Medulla oblongata (tissue), 1 donor: ENCODE data around the gene RBM20.

Experiments
- DNase-seq: peaks from one replicate; pipeline ENCODE4 v3.0.0-alpha.2; 2015; ENCODE audit errors: extremely low spot score

The RBM20 gene

DNA sequence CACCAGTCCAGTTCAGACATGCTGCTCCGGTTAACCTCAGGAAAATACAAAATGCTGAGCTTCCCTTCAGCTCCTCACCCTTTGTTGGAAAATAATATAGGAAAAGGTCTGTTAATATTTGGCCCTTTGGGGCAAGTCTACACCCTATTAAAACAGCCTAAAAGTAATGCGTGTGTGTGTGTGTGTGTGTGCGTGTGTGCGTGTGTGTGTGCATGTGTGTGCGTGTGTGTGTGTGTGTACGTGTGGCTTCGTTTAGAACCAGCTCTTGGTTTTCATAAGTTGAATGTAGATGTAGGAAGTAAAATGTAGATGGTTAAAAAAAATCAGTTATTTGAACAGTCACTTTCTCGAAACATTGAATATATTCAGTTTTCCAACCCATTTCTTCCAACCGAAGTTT is 166.5 kb downstream of the RBM20 start:
- no peak for DNase-seq

DNA sequence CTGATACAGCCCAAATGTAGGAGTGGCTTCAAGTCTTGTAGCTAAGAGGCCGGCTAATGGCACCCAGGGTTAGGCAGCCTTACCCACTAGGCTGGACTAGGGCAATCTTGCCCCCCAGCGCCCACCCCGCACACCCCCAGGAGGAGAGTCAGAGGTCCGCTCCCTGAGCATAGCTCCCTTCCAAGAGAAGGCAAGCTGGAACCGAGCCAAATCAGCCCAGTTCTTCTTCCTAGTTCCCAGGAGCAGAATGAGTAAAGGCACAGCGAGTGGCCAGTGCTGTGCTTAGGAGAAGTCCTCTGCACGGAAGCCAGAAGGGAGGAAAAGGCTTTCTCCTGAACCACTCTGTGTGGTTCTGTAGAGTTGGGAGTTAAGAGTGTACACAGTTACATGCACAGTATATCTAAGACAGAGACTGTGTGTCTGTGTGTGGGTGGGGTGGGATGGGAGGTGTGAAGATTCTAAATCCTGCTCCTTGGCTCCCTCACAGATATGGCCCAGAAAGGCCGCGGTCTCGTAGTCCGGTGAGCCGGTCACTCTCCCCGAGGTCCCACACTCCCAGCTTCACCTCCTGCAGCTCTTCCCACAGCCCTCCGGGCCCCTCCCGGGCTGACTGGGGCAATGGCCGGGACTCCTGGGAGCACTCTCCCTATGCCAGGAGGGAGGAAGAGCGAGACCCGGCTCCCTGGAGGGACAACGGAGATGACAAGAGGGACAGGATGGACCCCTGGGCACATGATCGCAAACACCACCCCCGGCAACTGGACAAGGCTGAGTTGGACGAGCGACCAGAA is 167.8 kb downstream of the RBM20 start:
- DNase-seq = no peak

DNA sequence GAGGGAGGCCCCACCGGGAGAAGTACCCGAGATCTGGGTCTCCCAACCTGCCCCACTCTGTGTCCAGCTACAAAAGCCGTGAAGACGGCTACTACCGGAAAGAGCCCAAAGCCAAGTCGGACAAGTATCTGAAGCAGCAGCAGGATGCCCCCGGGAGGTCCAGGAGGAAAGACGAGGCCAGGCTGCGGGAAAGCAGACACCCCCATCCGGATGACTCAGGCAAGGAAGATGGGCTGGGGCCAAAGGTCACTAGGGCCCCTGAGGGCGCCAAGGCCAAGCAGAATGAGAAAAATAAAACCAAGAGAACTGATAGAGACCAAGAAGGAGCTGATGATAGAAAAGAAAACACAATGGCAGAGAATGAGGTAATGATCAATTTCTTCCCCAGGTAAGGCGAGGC is 168.4 kb downstream of the RBM20 start:
- DNase-seq = no peak

DNA sequence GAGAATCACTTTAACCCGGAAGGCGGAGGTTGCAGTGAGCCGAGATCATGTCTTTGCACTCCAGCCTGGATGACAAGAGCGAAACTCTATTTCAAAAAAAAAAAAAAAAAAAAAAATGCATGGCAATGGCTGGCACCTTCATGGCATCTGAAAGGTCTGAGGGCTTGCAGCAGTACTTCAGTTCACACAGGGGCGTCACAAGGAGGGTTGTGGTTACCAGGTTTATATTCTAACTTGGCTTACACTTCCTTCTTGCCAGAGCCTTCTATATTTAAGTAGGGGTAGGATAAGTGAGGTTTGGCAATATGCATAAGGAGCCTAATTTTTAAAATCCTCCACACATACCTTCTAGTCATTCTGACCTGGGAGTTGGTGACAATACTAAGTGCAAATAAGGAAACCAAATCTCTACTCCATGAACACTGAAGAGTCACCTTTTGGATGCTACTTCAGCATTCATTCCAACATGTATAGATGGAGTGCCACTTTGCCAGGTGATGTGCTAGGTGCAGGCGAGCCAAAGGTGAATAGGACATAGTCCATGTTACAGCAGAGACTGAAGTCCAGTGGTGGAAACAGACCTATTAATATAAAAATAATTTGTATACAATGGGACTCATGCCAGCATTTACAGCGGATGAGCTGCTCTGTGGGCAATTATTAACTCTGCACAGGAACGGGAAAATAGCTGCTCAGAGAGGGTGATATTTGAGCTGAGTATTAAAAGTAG is 169.8 kb downstream of the RBM20 start:
- no peak for DNase-seq

DNA sequence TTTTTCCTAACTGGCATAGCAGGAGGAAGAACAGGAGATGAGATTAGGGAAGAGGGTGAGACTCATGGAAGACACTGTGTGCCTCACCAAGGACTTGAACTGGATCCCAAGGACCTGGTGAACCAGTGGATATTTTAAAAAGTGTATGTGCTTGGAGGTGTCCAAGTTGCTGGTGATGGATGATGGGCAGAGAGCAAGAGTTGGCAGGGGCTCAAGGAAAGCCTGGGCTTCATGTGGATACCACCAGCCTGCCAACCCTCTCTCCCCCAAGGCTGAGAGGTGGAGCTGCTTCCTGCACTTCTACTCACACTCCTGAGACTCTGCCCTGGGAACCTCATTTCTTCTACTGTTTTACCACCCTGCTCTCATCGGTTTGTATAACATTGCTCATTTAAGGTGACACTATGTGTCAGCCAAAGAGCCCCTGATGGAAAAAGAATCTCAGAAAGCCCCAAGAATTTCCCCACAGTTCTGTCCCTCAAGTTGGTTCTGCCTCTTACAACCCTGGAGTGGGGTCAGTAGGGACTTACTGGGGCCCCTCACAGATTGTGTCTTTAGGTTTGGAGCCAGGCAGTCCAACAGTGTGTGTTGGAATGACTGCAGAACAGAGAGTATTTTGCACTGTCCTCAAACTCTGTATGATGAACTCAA is 171.3 kb downstream of the RBM20 start:
- no peak for DNase-seq

DNA sequence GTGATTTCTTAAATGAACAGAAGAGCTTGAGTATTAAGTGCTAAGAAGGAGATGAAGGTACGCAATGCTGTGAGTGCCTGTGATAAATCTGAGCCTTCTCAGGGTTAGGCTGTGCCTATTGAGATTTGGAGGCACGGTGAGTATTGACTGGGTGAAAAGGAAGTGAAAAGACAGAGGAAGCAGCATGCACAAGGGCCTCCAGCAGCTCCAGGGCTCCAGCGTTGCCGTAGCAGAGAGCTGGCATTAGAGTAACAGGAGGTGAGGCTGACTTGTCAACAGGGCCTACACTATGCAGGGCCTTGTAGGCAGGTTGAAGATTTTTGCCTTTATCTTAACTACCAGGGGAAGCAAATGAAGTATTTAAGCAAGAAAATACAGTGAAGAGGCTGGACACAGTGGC is 173.5 kb downstream of the RBM20 start:
- no peak for DNase-seq

DNA sequence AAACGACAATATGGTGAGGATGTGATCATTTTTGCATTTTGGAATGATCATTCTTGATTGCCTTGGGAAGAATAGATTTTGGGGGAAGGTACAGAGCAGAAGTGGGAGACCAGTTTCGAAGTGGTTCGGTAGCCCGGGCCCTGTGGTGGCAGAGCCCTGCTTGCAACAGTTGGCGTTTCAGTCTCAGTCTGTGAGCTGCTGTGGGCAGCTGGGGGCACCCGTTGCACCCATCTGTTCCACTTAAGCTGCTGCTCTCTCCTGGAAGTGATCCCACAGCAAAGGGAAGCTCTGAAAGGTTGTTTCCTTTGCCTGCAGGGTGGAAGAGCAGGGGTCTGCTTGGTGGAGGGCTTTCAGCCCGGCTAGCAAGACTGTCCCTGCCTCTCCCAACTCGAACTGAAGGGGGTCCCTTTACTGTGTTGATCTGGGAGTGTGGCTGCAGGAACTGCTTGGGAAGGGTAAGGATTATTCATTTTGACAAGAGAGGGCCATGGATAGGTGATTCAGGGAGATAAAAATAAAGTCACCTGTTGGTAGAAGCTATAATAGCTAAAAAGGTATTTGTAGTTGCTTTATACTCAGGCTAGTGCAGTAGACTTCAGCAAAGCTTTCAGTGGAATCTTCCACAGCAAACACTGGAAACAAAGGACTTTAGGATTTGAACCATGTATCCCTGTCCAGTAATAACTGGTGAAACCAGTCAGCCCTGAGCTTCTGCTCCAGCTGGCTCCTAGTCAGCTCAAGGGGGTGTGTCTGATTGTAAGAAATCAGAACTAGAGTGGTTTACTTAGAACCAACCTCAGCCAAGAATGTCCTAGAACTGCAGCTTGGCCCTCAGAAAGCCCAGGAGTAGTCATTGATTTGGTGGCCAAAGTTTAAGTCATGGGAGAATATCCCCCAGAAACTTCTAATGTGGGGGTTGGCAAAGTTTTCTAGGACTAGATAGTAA is 174.4 kb downstream of the RBM20 start:
- DNase-seq = no peak

DNA sequence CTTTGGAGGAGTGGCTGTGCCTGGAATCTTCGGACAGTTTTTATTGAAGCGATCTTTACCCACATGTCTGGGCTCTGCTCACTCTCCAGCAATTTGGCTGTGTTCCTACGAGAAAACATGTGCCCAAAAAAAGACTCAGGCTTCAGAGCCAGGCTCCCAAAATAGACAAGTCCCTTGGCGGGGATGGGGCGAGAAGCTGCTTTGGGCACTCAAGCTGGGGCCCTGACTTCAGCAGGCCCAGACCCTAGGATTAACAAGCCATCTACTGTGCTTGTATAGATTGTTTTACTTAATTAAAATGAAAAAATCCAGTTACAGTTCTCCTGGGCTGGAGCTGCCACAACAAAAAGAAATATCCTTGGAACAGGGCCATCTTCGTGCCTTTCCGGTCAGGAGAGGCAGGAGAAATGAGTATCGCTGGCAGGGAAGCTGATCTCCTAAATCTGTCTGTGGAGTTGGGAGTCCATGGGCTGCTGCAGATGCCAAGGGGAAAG is 176.2 kb downstream of the RBM20 start:
- peak; percentile 87 for DNase-seq

DNA sequence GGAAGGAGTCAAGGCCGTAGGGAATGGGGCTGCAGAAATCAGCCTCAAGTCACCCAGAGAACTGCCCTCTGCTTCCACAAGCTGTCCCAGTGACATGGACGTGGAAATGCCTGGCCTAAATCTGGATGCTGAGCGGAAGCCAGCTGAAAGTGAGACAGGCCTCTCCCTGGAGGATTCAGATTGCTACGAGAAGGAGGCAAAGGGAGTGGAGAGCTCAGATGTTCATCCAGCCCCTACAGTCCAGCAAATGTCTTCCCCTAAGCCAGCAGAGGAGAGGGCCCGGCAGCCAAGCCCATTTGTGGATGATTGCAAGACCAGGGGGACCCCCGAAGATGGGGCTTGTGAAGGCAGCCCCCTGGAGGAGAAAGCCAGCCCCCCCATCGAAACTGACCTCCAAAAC is 177.4 kb downstream of the RBM20 start:
- DNase-seq = no peak

DNA sequence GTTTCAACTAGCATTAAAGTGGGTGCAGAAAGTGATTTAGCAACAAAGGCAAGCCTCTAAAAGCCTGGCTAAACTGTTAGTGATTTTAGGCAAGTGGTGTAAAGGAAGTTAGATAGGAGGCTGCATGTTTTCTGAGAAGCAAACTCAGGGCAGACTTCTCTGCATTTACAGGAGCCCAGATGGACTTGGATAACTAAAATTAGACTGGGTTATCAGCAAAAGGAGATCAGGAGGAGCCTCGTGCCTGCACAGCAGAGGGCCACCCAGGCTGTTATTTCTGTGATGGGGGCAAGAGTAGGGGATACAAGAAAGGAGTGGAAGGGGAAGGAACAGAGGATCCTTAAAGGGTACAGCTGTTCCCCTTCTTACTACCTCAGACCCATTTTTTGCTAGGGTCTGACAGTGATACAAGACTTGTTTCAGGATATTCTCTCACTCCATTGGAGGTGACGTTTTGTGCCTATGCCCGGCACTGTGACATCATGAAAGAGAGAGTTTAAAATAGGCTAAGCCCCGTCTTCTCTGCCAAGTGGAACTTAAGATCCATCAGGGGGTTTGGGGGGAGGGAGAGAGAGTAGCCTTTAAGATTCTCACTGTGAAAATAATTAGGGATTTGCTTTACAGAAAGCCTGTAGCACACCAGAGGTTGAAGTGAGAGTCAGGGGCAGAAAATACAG is 178.0 kb downstream of the RBM20 start:
- no peak for DNase-seq

DNA sequence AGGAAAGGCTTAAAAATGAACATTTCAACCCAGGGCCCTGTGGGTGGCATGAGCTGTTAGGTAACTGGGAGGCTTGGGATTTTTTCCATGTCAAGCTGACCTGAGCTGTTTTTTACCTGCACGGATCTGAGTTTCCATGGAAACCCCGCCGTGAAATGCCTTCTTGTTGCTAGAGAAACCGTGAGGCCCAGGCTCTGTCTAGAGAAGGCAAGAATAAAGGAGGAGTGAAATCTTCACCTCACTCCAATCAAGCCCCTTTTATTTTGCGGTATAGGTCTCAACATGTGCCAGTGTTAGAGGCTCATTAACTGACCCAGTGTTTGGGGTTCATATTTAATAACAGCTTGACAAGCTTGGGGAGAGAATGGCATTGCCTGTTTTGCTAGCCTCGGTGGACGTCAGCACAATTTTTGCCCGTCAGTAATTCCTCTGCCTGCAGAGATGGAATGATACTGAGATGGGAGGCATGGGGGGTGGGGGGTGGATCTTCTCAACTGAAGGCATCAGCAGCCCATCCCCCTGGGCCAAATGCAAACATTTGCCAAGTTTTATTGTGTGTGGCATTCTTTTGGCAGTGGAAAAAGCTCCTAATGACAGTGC is 178.7 kb downstream of the RBM20 start:
- DNase-seq = no peak

DNA sequence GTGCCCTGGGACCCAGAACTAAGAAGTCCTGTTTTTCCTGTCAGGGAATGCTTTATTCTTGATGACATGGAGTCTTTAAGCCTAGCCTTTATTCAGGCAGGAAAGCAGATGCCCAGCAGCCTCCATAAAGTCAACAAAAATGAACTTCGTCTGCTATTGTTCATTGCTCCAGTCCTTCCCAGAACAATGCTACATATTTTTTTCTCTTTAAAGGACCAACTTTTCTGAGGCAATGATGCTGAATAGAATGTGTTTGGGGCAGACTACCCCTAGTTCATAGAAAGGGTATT is 180.0 kb downstream of the RBM20 start:
- no peak for DNase-seq

DNA sequence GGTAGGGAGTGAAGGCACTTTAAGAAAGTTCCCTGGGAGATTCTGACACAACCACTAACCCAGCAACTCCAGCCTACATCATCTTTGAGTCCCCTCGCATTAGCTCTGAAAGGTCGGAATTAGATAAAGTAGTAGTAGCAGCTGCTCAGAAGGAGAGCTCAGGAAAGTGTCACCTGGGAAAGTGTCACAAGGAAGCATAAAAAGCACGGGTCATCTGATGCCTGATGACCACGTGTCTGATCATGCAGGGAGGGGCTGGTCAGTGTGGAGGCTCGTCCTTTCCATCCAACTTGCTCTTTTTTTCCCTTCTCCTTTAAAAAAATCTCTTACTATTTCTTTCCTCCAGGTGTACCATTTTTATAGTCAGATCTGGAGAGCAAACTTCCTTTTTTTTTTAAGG is 180.5 kb downstream of the RBM20 start:
- no peak for DNase-seq

DNA sequence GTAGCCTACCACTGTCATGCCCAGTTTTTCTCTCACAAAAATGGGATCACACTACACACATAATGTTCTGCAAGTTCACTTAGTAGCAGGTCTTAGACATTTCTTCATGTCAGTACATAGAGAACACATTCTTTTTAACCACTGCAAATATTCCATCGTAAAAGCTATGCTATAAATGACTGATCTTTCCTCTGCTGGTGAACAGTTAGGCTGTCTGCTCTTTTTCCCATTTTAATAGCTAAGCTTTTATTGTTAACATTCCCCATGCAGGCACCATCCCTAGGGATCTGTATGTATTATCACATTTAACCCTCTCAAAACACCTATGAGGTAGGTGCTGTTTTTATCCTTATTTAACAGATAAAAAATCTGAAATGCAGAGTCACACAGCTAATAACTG is 181.4 kb downstream of the RBM20 start:
- DNase-seq = no peak

DNA sequence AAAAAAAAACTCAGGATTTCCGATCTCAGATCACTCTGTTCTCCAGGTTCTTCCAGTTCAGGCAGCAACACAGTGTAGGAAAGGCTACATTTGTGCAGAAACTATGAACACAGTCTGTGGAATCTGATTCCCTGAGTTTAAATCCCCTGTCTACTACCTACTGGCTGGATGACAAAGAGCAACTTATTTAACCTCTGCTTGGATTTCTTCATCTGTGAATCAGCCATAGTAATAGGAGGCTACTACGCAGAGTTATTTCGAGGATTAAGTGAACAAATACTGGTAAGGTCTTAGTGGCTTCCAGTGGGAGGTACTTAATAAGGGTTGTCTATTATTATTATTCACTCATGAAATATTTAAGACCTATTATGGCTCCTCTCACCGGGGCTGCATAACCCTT is 183.3 kb downstream of the RBM20 start:
- no peak for DNase-seq

DNA sequence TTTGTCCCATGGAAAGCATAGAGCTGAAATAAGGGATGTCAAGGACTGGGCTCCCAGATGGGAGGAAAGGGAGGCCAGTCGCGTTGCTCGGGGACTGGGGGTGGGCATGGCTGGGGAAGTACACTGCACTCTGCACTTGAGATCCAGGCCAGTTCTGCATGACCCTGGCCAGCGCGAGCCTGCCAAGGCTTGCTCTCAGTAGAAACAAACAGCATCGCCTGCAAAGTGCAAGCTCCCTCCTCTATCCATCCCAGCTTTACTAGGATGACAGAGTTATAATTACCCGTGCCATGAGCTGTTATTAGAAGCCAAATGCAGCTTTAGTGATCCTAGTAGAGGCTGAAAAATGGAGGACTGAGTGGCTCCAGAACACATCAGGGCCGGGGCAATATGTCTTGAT is 183.7 kb downstream of the RBM20 start:
- DNase-seq = no peak

DNA sequence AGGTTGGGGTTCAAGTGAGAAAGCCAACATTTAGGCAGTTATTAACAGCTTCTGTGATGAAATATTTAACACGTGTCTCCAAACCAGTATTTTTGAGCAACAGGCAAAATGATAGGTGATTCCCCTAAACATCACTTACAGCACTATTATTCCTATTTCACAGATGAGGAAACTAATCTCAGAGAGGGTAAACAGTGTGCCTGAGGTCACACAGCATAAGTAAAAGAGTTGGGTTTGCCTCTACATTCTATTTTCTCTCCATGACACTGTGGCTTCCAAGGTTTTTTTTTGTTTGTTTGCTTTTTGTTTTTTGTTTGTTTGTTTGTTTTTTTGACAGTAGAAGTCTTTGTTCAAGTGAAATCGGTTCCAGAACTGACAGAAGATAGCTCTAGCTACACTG is 184.4 kb downstream of the RBM20 start:
- DNase-seq = no peak

DNA sequence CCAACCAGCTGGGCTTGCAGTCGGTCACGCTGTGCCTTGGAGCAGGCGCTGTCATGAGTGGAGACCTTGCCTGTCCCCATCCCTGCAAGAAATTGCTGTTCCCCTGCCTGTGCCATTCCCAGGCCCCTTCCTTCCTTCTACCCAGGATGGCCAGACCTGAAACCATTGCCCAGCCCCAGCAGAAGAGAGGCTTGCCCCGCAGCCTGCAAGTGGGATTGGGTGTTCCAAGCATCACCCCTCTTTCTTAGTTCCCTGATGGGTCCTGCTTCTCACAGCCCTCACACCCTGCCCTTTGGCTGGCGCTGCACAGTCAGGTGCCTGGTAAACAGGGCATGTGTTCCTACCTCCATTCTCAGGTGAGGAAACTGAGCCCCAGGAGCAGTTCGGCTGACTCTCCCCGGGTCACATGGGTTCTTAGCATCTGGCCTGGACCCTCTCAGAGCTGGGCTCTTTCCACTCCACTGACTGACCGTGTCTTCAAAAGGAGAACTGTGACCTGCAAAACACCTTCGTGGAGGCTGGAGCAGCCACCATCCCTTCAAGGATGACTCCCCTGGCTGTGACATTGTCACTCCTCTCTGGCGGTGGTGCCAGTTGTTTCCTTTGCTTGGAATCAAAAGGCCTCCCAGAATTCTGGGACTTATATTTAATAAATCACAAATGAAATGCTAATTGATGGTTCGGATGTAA is 185.7 kb downstream of the RBM20 start:
- no peak for DNase-seq

DNA sequence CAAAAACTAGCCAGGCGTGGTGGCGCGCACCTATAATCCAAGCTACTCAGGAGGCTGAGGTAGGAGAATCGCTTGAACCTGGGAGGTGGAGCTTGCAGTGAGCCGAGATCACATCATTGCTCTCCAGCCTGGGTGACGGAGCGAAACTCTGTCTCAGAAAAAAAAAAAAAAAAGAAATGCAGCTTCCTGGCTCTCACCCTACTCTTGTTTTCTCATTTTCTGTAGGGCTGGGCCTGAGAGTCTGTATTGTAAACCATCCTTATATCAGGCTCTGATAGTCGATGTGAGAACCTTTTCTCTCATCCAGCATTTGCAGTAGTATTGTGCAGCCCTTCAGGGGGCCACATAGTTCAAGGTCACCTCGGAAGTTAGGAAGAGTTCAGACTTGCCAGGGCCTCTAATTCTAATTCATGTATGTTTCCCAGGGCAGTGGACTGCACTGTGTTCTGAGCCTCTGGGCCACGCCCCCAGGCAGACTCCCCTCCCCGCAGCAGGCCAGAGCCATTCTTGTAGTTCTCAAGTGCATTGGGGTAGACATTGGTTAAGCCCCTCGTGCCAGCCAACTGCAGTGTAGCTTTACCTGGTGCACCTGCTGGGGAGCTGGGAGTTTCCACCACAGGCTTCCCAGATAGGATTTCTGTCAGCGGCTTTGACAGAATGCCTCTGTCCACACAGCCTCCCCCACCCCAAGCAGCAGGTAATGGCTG is 189.3 kb downstream of the RBM20 start:
- no peak for DNase-seq
